Thyroid gland (tissue), 4 donors: ENCODE data around the gene FEZF2. TPM values are rescaled to one million over a fixed set of nuclear protein-coding genes. Genes with fewer than 3 reads are reported as not detected.

Experiments used
- DNase-seq, 2 donors: peaks; one replicate each; pipeline ENCODE4 v3.0.0-alpha.2; 2019
- H3K27ac ChIP-seq, 3 donors: fragments of 200-600 bp; sonication (generic); 1 replicate in 2 of 3; 2 replicates in 1 of 3; pipeline ENCODE4 v1.5.1; 2016 to 2019; ENCODE audit warnings: mild to moderate bottlenecking in 1 of 3, moderate library complexity in 1 of 3
- H3K27me3 ChIP-seq: fragments of 200-600 bp; sonication (generic); one replicate; pipeline ENCODE4 v1.5.1; 2019
- H3K36me3 ChIP-seq, 2 donors: fragments of 200-600 bp; sonication (generic); one replicate each; pipeline ENCODE4 v1.5.1; 2016 to 2019
- H3K4me1 ChIP-seq, 2 donors: fragments of 200-600 bp; sonication (generic); one replicate each; pipeline ENCODE4 v1.5.1; 2017 to 2019
- H3K4me3 ChIP-seq, 3 donors: fragments of 200-600 bp; sonication (generic); replicated peaks in 1 of 3; 1 replicate in 2 of 3; 2 replicates in 1 of 3; pipeline ENCODE4 v1.5.1; 2016; ENCODE audit warnings: mild to moderate bottlenecking in 1 of 3
- H3K9me3 ChIP-seq: fragments of 200-600 bp; sonication (generic); one replicate; pipeline ENCODE4 v1.5.1; 2017
- CTCF ChIP-seq, 6 experiments: fragments of 200-600 bp in 3 of 6; fragments of 450-650 bp in 3 of 6; sonication (generic) in 3 of 6; IDR thresholded peaks; one replicate each; pipeline ENCODE4 v1.5.1; 2016 to 2019; ENCODE audit warnings: antibody characterized with exemption in 6 of 6, mild to moderate bottlenecking in 2 of 6, inconsistent platforms in 1 of 6, moderate library complexity in 1 of 6
- POLR2A ChIP-seq, 2 donors: fragments of 450-650 bp; IDR thresholded peaks; one replicate each; pipeline ENCODE4 v1.6.1; 2017; ENCODE audit warnings: antibody characterized with exemption in 2 of 2, mild to moderate bottlenecking in 2 of 2, moderate library complexity in 1 of 2
- WGBS, 2 donors: methylation state at CpG; one replicate each; pipeline ENCODE4 v1.1.5; 2017; 5-methylcytosine and 5-hydroxymethylcytosine counted together
- intact Hi-C: fragments of 100-400 bp; cut with DNase I; formaldehyde crosslinking; loops from one replicate; pipeline ENCODE4 v1.15.1; 2023
- total RNA-seq, 4 donors: library from RNA; depleted of rRNA; stranded (reverse); fragments of >200 nt; gene quantifications; one replicate each; pipeline ENCODE4 v1.2.3, GENCODE V29; 2016

FEZF2 gene
- total RNA-seq, 4 donors from 2014 or later = not detected

GRCh38 chr3:62378311-62378789, 5.0 kb upstream of the FEZF2 start:
- no peaks in the 10 kb centered on the region for H3K9me3 ChIP-seq
- H3K4me3 ChIP-seq = no peak overlapping the region
- peaks cover 35% of the 10 kb centered on the region for H3K27me3 ChIP-seq
- TF ChIP-seq CTCF (IDR thresholded peaks at IDR 0.05) = no peak
- no peak for TF ChIP-seq POLR2A (IDR thresholded peaks at IDR 0.05)
- intact Hi-C loops = no loop called here
- WGBS, 2 donors = 4 to 5% methylated on average over 14 to 24 of the region's 29 CpGs
- no peaks in the 10 kb centered on the region for H3K36me3 ChIP-seq
- DNase-seq = no peak
- no peak overlapping the region for H3K27ac ChIP-seq
- H3K4me1 ChIP-seq = peaks cover 0 to 17% of the 10 kb centered on the region in 2 donors

DNA sequence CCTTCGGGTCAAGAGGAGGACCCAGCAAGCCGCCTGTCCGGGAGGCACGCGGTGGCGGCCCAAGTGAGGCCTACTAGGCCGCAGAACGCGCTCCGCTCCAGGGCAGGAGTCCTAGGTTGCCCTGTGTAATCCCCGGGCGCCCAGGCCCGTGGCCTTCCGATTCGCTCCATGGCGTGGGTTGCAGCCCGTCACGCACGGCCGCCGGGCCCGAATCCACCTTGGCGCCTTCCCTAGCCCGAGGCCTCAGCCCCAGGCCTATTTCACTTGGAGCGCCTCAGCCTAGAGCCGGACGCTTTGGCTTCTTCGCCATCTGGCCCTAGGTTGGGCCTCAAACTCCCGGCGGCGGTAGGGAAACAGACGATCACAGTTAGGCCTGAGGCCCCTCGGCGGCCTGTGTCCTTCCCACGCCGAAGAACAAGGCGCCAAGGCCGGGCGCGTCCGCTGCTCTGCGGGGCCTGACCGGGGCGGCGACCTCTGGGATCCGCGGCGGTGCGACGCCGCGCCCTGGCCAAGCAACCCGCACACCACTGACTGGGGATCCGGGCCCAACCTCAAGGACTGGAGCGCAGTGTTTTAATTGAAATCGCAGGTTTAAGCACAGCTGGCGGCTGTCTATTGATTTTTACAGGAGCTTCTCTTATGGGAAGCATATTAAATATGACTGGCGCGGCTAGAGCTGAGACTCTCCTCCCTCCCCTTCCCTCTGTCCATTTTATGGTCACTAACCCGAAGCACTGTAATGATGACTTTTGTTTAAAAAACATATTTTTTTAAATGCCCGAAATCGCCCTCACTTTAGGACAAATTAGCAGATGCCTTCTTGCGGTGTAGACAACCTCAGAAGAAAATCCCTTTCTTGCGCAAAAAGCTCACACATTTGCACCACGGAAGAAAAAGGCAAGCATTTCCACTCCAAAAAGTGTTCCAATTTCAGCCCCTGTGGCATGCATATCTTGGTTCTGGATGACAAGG, 3.8 kb upstream of the FEZF2 start:
- Histone ChIP-seq H3K27ac (no peak overlapping the region), H3K4me3 (no peak overlapping the region), H3K27me3 (peaks cover 35% of the 10 kb centered on the region), H3K9me3 (no peaks in the 10 kb centered on the region), H3K36me3 (no peaks in the 10 kb centered on the region), H3K4me1 (peaks cover 0 to 26% of the 10 kb centered on the region in 2 donors)
- intact Hi-C loops = no loop called here
- WGBS, 2 donors = 18 to 32% methylated on average over 29 to 45 of the region's 65 CpGs
- no peak for TF ChIP-seq CTCF (IDR thresholded peaks at IDR 0.05)
- TF ChIP-seq POLR2A (IDR thresholded peaks at IDR 0.05) = no peak
- no peak for DNase-seq

DNA sequence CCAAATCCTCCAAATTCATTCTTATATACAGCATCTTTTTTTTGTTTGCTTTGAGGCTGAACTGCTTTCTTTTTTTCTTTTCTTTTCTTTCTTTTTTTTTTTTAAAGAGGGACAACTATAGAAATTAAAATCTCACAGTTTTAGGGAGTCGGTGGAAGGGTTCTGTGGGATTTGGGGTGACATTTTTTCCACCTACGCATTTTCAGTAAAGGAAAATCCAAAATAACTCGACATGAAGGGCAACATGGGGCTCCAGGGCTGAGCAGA, 3.0 kb upstream of the FEZF2 start:
- intact Hi-C loops = no loop called here
- WGBS, 2 donors = 53 to 60% methylated on average over 3 of the region's 3 CpGs
- no peaks in the 10 kb centered on the region for H3K36me3 ChIP-seq
- DNase-seq = no peak
- peaks cover 42% of the 10 kb centered on the region for H3K27me3 ChIP-seq
- peaks cover 0 to 28% of the 10 kb centered on the region in 2 donors for H3K4me1 ChIP-seq
- TF ChIP-seq POLR2A (IDR thresholded peaks at IDR 0.05) (no peak), CTCF (IDR thresholded peaks at IDR 0.05) (no peak)
- no peak overlapping the region for H3K27ac ChIP-seq
- H3K4me3 ChIP-seq = no peak overlapping the region
- H3K9me3 ChIP-seq = no peaks in the 10 kb centered on the region

GRCh38 chr3:62375655-62376453, 2.5 kb upstream of the FEZF2 start:
- TF ChIP-seq POLR2A (IDR thresholded peaks at IDR 0.05) (no peak), CTCF (IDR thresholded peaks at IDR 0.05) (no peak)

More at GRCh38 chr3:62375655-62376453, 2.5 kb upstream of the FEZF2 start:
- DNase-seq = no peak
- H3K9me3 ChIP-seq = no peaks in the 10 kb centered on the region
- H3K4me1 ChIP-seq = peaks cover 0 to 28% of the 10 kb centered on the region in 2 donors
- intact Hi-C loops = no loop called here
- H3K27me3 ChIP-seq = peaks cover 42% of the 10 kb centered on the region
- H3K4me3 ChIP-seq = no peak overlapping the region
- H3K36me3 ChIP-seq = no peaks in the 10 kb centered on the region
- 26% methylated on average over 14 of the region's 14 CpGs for WGBS, 2 donors
- H3K27ac ChIP-seq = no peak overlapping the region
